A549 (cell line): Measurements from ENCODE around the gene SMAD3.

ENCODE experiments used
- HEYL ChIP-seq: fragments of 250-450 bp; sonication (Bioruptor Pico); IDR thresholded peaks from 2 replicates; pipeline ENCODE4 v1.8.0; 2021; ENCODE audit warnings: mild to moderate bottlenecking, moderate library complexity
- POLR2A ChIP-seq: IDR thresholded peaks from 2 replicates; pipeline ENCODE4 v1.6.1; 2012; ENCODE audit warnings: mild to moderate bottlenecking, low read length
- ZSCAN20 ChIP-seq: fragments of 250-450 bp; sonication (Bioruptor Pico); IDR thresholded peaks from 2 replicates; pipeline ENCODE4 v1.8.0; 2022; ENCODE audit warnings: mild to moderate bottlenecking, moderate library complexity
- TF ChIP-seq, protein P1 (sequence below): fragments of >200 bp; sonication (Bioruptor Twin); formaldehyde crosslinking; IDR thresholded peaks from 3 replicates; pipeline ENCODE4 v1.5.1; 2016

DNA sequence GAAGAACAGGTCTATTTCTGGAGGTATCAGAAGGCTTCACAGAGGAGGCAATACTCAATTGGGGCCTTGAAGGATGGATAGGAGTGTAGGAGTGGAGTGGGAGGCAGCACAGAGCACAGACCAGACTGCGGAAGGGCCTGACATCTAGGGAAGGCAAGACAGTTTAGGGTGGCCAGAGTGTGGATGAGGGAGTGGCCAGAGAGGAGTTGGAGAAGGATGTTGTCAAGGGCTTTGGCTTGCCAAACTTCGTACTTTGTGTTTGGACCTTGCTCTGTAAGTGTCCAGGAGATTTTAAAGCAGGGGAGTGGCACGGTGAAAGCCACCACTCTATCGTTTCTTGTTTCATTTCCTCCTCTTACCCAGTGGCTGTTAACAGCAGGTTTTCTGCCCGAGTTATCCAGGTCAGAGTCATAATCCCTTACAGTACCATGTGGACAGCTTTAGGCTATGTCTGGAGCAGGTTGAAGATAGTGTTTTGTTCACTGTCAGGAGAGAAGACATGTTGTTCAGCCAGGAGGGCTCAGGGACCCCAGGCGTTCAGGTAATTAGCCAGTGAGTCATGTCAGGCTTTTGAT, 12.3 kb downstream of the SMAD3 start:
- TF ChIP-seq POLR2A, result no peak
- TF ChIP-seq, protein P1, sequence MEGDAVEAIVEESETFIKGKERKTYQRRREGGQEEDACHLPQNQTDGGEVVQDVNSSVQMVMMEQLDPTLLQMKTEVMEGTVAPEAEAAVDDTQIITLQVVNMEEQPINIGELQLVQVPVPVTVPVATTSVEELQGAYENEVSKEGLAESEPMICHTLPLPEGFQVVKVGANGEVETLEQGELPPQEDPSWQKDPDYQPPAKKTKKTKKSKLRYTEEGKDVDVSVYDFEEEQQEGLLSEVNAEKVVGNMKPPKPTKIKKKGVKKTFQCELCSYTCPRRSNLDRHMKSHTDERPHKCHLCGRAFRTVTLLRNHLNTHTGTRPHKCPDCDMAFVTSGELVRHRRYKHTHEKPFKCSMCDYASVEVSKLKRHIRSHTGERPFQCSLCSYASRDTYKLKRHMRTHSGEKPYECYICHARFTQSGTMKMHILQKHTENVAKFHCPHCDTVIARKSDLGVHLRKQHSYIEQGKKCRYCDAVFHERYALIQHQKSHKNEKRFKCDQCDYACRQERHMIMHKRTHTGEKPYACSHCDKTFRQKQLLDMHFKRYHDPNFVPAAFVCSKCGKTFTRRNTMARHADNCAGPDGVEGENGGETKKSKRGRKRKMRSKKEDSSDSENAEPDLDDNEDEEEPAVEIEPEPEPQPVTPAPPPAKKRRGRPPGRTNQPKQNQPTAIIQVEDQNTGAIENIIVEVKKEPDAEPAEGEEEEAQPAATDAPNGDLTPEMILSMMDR, result no peak
- no peak for TF ChIP-seq ZSCAN20 (CRISPR knock-in tag)
- TF ChIP-seq HEYL, result no peak
